ENCODE measurements around the gene FBXO9. TPM values are rescaled to one million over a fixed set of nuclear protein-coding genes. Genes with fewer than 3 reads are reported as not detected.

FBXO9 gene
- total RNA-seq, 1 experiment from 2014 or later: 68.4 TPM

DNA sequence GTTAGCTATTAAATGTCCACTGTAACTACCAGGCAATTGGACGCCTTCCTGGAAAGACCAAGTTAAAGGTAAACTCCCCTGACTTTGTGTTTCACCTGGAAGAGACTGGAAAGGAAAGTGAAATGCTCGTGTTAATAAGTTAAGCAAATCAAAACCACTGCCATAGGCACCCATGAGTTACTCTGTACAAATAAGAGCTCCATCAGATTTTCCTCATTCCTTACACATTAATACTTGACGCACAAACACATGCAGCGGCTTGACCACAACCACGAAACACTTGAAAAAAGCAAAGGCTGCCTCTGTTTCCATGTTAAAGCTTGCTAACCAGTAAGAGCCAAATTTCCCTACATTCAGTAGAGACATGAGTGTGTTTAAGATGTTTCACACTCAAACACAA, 63.6 kb downstream of the FBXO9 start:
- Histone ChIP-seq H3K27me3 (ENCODE audit: insufficient read depth, low read length) (no peaks in the 10 kb centered on the region), H3K9me3 (ENCODE audit: control insufficient read depth, low read depth, low read length) (no peaks in the 10 kb centered on the region), H2BK12ac (ENCODE audit: insufficient read length, low read depth, low read length) (no peak overlapping the region), H4K8ac (replicated peaks; ENCODE audit: insufficient read length, low read depth, low read length) (no peak overlapping the region), H2BK15ac (ENCODE audit: low read depth, low read length) (no peak overlapping the region), H3K27ac (ENCODE audit: insufficient read length, low read depth, low read length) (no peak overlapping the region), H3T11ph (ENCODE audit: low read length) (no peak overlapping the region), H3K18ac (ENCODE audit: insufficient read length, low read depth, low read length) (no peak overlapping the region), H2AK5ac (ENCODE audit: insufficient read length, low read length) (no peak overlapping the region), H3K23me2 (ENCODE audit: insufficient read length, low read depth, low read length, poor library complexity, severe bottlenecking) (no peaks in the 10 kb centered on the region), H2BK20ac (ENCODE audit: low read depth, low read length, poor library complexity, severe bottlenecking) (no peak overlapping the region), H3K79me1 (ENCODE audit: insufficient read depth, low read depth, low read length, poor library complexity, severe bottlenecking) (no peaks in the 10 kb centered on the region), H3K4ac (ENCODE audit: low read depth, low read length) (no peak overlapping the region), H4K20me1 (ENCODE audit: control insufficient read depth, insufficient read depth, insufficient read length) (no peaks in the 10 kb centered on the region), H3K23ac (ENCODE audit: insufficient read length, low read depth, low read length) (no peak overlapping the region), H3K79me2 (ENCODE audit: insufficient read depth, low read length) (no peaks in the 10 kb centered on the region), H2BK5ac (ENCODE audit: insufficient read length, low read length) (no peak overlapping the region), H2AFZ (ENCODE audit: low read length) (no peak overlapping the region), H2BK120ac (ENCODE audit: low read depth, low read length, poor library complexity, severe bottlenecking) (no peak overlapping the region), H4K5ac (ENCODE audit: insufficient read length, low read depth, low read length) (no peak overlapping the region), H3K14ac (ENCODE audit: insufficient read depth, low read length) (no peak overlapping the region), H3K4me1 (ENCODE audit: insufficient read depth, low read length) (no peaks in the 10 kb centered on the region), H3K9ac (ENCODE audit: extremely low read depth, insufficient read length, low read length) (no peak overlapping the region), H3K4me2 (ENCODE audit: insufficient read depth, insufficient read length, low read length) (no peak overlapping the region), H4K91ac (ENCODE audit: insufficient read length, low read depth, low read length) (no peak overlapping the region), H3K56ac (ENCODE audit: insufficient read length, low read depth, low read length) (no peak overlapping the region)
- Mint-ChIP-seq H3K27me3 (ENCODE audit: low read depth) (peaks cover 2% of the 10 kb centered on the region; the same call in 1 of the 2 replicates), H3K36me3 (ENCODE audit: insufficient read depth in 1 of 3, low read depth in 3 of 3) (no peaks in the 10 kb centered on the region), H3K4me1 (peaks cover 5% of the 10 kb centered on the region in 2 experiments), H3K9me3 (no peaks in the 10 kb centered on the region), H3K4me3 (no peak overlapping the region), H3K27ac (no peak overlapping the region)
- TF ChIP-seq, protein P1, sequence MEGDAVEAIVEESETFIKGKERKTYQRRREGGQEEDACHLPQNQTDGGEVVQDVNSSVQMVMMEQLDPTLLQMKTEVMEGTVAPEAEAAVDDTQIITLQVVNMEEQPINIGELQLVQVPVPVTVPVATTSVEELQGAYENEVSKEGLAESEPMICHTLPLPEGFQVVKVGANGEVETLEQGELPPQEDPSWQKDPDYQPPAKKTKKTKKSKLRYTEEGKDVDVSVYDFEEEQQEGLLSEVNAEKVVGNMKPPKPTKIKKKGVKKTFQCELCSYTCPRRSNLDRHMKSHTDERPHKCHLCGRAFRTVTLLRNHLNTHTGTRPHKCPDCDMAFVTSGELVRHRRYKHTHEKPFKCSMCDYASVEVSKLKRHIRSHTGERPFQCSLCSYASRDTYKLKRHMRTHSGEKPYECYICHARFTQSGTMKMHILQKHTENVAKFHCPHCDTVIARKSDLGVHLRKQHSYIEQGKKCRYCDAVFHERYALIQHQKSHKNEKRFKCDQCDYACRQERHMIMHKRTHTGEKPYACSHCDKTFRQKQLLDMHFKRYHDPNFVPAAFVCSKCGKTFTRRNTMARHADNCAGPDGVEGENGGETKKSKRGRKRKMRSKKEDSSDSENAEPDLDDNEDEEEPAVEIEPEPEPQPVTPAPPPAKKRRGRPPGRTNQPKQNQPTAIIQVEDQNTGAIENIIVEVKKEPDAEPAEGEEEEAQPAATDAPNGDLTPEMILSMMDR (conservative IDR thresholded peaks at IDR 0.05): no peak
- no peak for DNase-seq
- WGBS (ENCODE audit: extremely low coverage, insufficient read length, low lambda C conversion rate): no CpG with 5 or more reads among the region's 5 CpGs
